K562 (cell line): ENCODE results near the gene IFNA14.

Source experiments
- C11orf30 ChIP-seq: fragments of 450-650 bp; IDR thresholded peaks from 2 replicates; pipeline ENCODE4 v1.6.1; 2016; ENCODE audit warnings: low read depth, mild to moderate bottlenecking
- TF ChIP-seq, protein P1 (sequence below): sonication (generic); formaldehyde crosslinking; IDR thresholded peaks from 2 replicates; pipeline ENCODE4 v1.8.0; 2022; ENCODE audit warnings: mild to moderate bottlenecking, missing genetic modification reagents

DNA sequence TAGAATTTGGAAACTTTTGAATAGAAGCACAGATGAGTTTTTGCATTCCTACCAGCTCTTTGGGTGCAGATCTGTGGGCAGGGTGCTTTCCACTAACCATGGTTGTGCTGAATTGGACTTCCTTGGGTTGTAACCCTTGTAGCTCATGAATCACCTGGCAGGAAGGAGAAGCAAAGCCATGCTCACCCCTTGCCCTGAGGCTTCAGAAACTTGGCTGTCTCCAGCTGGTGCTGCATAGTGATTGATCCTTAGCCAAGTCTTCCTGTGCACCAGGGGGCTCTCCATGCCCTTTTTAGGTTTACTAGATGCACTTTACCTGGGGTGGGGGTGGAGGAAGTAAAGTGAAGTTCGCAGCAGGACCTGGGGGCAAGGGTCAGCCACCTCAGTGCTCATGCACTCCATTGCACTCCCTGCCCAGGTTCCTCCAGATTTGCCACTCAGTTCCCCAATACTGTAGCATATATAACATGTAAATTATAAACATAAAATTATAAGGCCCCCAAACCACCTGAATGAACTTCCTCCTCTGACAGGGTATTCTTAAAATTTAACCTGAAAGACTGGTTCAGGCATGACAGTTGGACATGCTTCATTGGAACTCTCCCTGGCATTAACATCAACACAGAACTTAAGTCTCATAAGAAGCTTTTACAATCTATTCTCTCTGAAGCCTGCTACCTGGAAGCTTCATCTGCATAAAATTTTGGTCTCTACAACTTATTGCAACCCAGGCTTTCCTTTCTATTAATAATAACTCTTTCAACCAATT is 25.8 kb upstream of the IFNA14 start:
- TF ChIP-seq C11orf30 = no peak
- TF ChIP-seq, protein P1, sequence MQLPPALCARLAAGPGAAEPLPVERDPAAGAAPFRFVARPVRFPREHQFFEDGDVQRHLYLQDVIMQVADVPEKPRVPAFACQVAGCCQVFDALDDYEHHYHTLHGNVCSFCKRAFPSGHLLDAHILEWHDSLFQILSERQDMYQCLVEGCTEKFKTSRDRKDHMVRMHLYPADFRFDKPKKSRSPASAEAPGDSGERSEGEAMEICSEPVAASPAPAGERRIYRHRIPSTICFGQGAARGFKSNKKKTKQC (CRISPR knock-in tag) = no peak
